ENCODE measurements around the gene APH1A. TPM values are rescaled to one million over a fixed set of nuclear protein-coding genes. Genes with fewer than 3 reads are reported as not detected.

Gene APH1A
- total RNA-seq, 2 donors from 2014 or later, result 126 to 131 TPM

DNA sequence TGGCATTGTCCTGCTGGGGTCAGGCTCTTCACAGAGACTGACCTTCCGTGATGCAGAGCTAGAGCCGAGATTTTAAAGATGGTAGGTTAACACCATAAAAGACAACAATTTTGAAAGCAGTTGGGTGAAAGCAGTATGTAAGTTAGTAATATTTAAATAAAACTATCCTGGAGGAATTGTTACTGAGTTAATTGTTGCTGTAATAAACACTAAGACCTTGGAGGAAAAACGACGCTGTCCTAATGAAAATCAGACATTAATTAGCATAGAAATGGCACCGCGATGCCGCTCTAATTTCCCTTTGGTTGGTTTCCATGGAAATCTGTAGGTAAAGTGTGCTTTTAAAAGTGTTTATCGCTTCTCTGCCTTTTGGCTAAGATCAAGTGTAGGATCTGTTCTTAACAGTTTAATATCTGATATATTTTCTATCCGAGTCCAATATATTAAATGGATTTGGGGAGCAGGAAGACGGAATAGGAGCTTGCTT lies 32.2 kb downstream of the APH1A start:
- peaks cover 2% of the 10 kb centered on the region for H3K36me3 Mint-ChIP-seq (ENCODE audit: low read depth)
- Histone ChIP-seq H3K27me3 (ENCODE audit: control insufficient read depth, insufficient read depth, low read length, poor library complexity, severe bottlenecking) (no peaks in the 10 kb centered on the region), H3K9ac (ENCODE audit: extremely low read depth, low read length, poor library complexity, severe bottlenecking) (peak overlapping the region; percentile 79), H3K4me3 (ENCODE audit: low read length) (peak overlapping the region; percentile 89), H3K4me1 (ENCODE audit: control insufficient read depth, insufficient read depth, low read length) (no peaks in the 10 kb centered on the region), H3K36me3 (ENCODE audit: control insufficient read depth, insufficient read depth, low read length) (peaks cover 2% of the 10 kb centered on the region), H3K9me3 (ENCODE audit: control insufficient read depth, low read length) (no peaks in the 10 kb centered on the region), H3K27ac (ENCODE audit: low read depth, low read length) (peak overlapping the region; percentile 87)
- DNase-seq, result no peak
- H3K27ac Mint-ChIP-seq, result no peak overlapping the region
- TF ChIP-seq, protein P1, sequence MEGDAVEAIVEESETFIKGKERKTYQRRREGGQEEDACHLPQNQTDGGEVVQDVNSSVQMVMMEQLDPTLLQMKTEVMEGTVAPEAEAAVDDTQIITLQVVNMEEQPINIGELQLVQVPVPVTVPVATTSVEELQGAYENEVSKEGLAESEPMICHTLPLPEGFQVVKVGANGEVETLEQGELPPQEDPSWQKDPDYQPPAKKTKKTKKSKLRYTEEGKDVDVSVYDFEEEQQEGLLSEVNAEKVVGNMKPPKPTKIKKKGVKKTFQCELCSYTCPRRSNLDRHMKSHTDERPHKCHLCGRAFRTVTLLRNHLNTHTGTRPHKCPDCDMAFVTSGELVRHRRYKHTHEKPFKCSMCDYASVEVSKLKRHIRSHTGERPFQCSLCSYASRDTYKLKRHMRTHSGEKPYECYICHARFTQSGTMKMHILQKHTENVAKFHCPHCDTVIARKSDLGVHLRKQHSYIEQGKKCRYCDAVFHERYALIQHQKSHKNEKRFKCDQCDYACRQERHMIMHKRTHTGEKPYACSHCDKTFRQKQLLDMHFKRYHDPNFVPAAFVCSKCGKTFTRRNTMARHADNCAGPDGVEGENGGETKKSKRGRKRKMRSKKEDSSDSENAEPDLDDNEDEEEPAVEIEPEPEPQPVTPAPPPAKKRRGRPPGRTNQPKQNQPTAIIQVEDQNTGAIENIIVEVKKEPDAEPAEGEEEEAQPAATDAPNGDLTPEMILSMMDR (conservative IDR thresholded peaks at IDR 0.05), result no peak
- H3K9me3 Mint-ChIP-seq, result no peaks in the 10 kb centered on the region
- peaks cover 4% of the 10 kb centered on the region for H3K27me3 Mint-ChIP-seq (ENCODE audit: insufficient read depth)
- no peak overlapping the region for H3K4me3 Mint-ChIP-seq
- 41 to 46% methylated on average over 8 to 10 of the region's 10 CpGs for WGBS, 2 experiments (ENCODE audit: insufficient coverage in 1 of 2, insufficient read length in 1 of 2)
- peaks cover 15% of the 10 kb centered on the region for H3K4me1 Mint-ChIP-seq

DNA sequence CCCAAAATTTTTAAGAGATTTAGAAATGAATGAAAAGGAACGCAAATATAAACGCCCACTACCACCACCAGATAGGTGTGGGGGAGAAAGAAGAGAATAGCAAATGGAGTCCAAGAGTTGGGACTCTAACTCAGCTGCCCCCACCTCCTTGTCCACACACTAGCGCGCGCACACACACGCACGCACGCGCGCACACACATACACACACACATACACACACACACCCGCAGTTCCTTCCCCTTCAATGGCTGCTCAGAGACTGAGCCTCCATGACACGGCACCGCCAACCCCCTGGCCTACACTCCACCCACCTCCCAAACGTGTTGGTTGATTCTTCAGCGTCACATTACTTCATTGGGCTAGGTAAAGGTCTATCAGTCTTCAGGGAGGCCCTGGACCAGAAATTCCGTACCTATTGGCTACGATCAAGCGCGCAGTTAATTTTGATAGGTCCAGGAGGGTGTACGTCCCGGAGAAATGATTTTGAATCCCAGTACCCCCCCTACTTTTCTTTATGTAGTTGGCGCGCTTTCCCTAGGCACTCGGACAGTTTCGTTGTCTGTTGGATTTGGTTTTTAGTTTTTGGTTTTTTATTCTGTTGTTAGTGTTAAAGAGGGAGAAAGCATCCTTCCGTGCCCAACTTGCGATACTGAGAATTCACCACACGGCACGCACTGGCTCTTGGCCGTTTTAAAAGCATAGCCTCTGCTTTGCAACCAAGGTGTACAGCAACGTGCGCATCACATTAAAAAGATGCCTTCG lies 32.8 kb downstream of the APH1A start, which contains the start of gene ANP32E:
TSS of gene ANP32E (minus strand) at position 261 of the 762 bp plus-strand sequence. CDS start 326 bp downstream, outside the sequence.
- Mint-ChIP-seq H3K4me1 (peaks cover 15% of the 10 kb centered on the region), H3K36me3 (ENCODE audit: low read depth) (peaks cover 6% of the 10 kb centered on the region), H3K27ac (peak within 1 kb of the TSS; percentile 89), H3K4me3 (no peak within 1 kb of the TSS), H3K27me3 (ENCODE audit: insufficient read depth) (peaks cover 4% of the 10 kb centered on the region), H3K9me3 (no peaks in the 10 kb centered on the region)
- H3K36me3 ChIP-seq (ENCODE audit: control insufficient read depth, insufficient read depth, low read length), result peaks cover 7% of the 10 kb centered on the region
- no peaks in the 10 kb centered on the region for H3K4me1 ChIP-seq (ENCODE audit: control insufficient read depth, insufficient read depth, low read length)
- DNase-seq, result peak; percentile 97
- peak within 1 kb of the TSS; percentile 87 for H3K27ac ChIP-seq (ENCODE audit: low read depth, low read length)
- 0 to 1% methylated on average over 16 to 31 of the region's 33 CpGs for WGBS, 2 experiments (ENCODE audit: insufficient coverage in 1 of 2, insufficient read length in 1 of 2)
- H3K9me3 ChIP-seq (ENCODE audit: control insufficient read depth, low read length), result no peaks in the 10 kb centered on the region
- TF ChIP-seq, protein P1 (conservative IDR thresholded peaks at IDR 0.05), result peak; percentile 52
- H3K4me3 ChIP-seq (ENCODE audit: low read length), result peak within 1 kb of the TSS; percentile 89
- peak within 1 kb of the TSS; percentile 79 for H3K9ac ChIP-seq (ENCODE audit: extremely low read depth, low read length, poor library complexity, severe bottlenecking)
- H3K27me3 ChIP-seq (ENCODE audit: control insufficient read depth, insufficient read depth, low read length, poor library complexity, severe bottlenecking), result no peaks in the 10 kb centered on the region

DNA sequence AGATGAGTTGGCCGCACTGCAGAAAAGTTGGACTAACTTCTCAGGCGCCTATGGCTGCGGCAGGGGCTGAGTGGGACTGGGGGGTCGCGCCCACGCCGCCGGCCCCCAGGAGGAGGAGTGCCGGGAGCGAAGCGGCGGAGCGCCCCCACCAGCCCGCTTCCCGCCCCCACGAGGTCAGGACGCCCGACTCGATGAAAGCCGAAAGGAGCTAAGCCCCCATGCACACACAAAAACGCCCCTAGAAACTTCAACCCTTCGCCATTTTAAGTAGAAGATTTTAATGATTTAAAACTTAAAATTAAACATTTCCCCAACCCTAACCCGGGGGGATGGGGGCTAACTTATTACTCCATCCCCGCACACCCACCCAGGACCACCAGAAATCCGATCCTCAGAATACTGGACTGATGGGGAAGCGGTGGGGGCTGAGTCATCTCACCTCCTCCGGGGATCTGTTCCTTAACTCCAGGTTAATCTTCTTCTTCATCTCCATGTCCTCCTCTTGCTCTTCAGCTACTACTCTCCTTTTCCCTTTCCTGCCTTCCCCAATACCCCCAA lies 33.4 kb downstream of the APH1A start:
- Histone ChIP-seq H3K27ac (ENCODE audit: low read depth, low read length) (peak overlapping the region; percentile 83), H3K4me1 (ENCODE audit: control insufficient read depth, insufficient read depth, low read length) (no peaks in the 10 kb centered on the region), H3K36me3 (ENCODE audit: control insufficient read depth, insufficient read depth, low read length) (peaks cover 13% of the 10 kb centered on the region), H3K9me3 (ENCODE audit: control insufficient read depth, low read length) (no peaks in the 10 kb centered on the region), H3K9ac (ENCODE audit: extremely low read depth, low read length, poor library complexity, severe bottlenecking) (peak overlapping the region; percentile 79), H3K4me3 (ENCODE audit: low read length) (peak overlapping the region; percentile 89), H3K27me3 (ENCODE audit: control insufficient read depth, insufficient read depth, low read length, poor library complexity, severe bottlenecking) (no peaks in the 10 kb centered on the region)
- H3K36me3 Mint-ChIP-seq (ENCODE audit: low read depth), result peaks cover 13% of the 10 kb centered on the region
- 0% methylated on average over 2 to 25 of the region's 27 CpGs for WGBS, 2 experiments (ENCODE audit: insufficient coverage in 1 of 2, insufficient read length in 1 of 2)
- H3K27ac Mint-ChIP-seq, result no peak overlapping the region
- TF ChIP-seq, protein P1 (conservative IDR thresholded peaks at IDR 0.05), result no peak
- H3K27me3 Mint-ChIP-seq (ENCODE audit: insufficient read depth), result peaks cover 2% of the 10 kb centered on the region
- no peaks in the 10 kb centered on the region for H3K9me3 Mint-ChIP-seq
- no peak for DNase-seq
- peaks cover 15% of the 10 kb centered on the region for H3K4me1 Mint-ChIP-seq
- H3K4me3 Mint-ChIP-seq, result no peak overlapping the region

Measured in endodermal cell (in vitro differentiated cells).